GM19193 (cell line): ENCODE measurements around the gene RPL7A.

Experiments used
- POLR2A ChIP-seq: IDR thresholded peaks from 4 replicates; pipeline ENCODE4 v1.6.1; 2011; ENCODE audit not compliant: insufficient read depth, insufficient read length; ENCODE audit errors: extremely low read depth

RPL7A gene

GRCh38 chr9:133347985-133348717 lies at the start of gene RPL7A, which contains the start of gene MED22:
Gene RPL7A (plus strand): TSS chr9:133348218. CDS start chr9:133348244, 26 bp downstream.
Gene MED22 (minus strand): TSS chr9:133348131. CDS start chr9:133346662, 1,469 bp downstream.
- TF ChIP-seq POLR2A = peak; percentile 99

- no peak for TF ChIP-seq POLR2A
Measured at GRCh38 chr9:133301253-133302230, 46.5 kb upstream of the RPL7A start.

- TF ChIP-seq POLR2A = no peak
Measured at GRCh38 chr9:133303266-133304157, 44.5 kb upstream of the RPL7A start.

- TF ChIP-seq POLR2A = no peak
Measured at GRCh38 chr9:133304158-133304470, 43.9 kb upstream of the RPL7A start.

- TF ChIP-seq POLR2A = no peak
Measured at GRCh38 chr9:133304477-133305377, 43.3 kb upstream of the RPL7A start.

- TF ChIP-seq POLR2A = no peak
Measured at GRCh38 chr9:133305731-133306130, 42.3 kb upstream of the RPL7A start.

GRCh38 chr9:133306242-133307204 lies 41.5 kb upstream of the RPL7A start:
- no peak for TF ChIP-seq POLR2A

GRCh38 chr9:133307301-133307700 lies 40.7 kb upstream of the RPL7A start:
- TF ChIP-seq POLR2A = no peak

- no peak for TF ChIP-seq POLR2A
Measured at GRCh38 chr9:133309608-133310007, 38.4 kb upstream of the RPL7A start.

- no peak for TF ChIP-seq POLR2A
Measured at GRCh38 chr9:133315997-133316396, 32.0 kb upstream of the RPL7A start.

GRCh38 chr9:133320421-133320881 lies 27.6 kb upstream of the RPL7A start:
- TF ChIP-seq POLR2A = no peak

- TF ChIP-seq POLR2A = no peak
Measured at GRCh38 chr9:133321411-133321935, 26.5 kb upstream of the RPL7A start.

- TF ChIP-seq POLR2A = no peak
Measured at GRCh38 chr9:133322701-133323100, 25.3 kb upstream of the RPL7A start.

GRCh38 chr9:133323211-133323610 lies 24.8 kb upstream of the RPL7A start:
- no peak for TF ChIP-seq POLR2A
